ENCODE data around the gene MRPS6.

MRPS6 gene

DNA sequence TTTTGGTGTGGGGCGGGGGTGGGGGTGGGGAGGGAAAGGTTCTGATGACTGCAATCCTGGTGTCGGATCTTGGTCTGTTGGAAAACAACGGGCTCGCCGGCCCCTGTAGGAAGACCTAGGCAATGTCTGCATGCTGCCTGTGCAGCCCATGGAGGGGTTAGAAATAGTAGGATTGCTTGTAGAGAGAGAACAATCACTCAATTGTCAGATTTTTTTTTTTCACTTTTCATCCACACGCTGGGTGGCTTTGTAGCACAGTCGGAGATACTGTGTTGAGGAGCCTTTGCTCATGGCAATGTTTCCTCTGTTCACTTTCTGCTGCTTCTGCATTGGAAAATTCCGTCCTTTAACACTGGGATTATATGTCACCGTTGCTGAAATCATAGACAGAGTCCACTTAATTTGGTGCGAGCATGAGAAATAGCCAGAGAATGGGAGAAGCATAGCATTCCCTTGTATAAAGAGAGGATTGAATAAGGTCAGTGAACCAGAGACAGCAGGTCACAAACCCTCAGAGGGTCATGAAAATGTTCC is 107.5 kb downstream of the MRPS6 start:
- no peak for DNase-seq (ENCODE audit: low read depth)

GRCh38 chr21:34181431-34182039 is 108.2 kb downstream of the MRPS6 start:
- no peak for DNase-seq (ENCODE audit: low read depth)

DNA sequence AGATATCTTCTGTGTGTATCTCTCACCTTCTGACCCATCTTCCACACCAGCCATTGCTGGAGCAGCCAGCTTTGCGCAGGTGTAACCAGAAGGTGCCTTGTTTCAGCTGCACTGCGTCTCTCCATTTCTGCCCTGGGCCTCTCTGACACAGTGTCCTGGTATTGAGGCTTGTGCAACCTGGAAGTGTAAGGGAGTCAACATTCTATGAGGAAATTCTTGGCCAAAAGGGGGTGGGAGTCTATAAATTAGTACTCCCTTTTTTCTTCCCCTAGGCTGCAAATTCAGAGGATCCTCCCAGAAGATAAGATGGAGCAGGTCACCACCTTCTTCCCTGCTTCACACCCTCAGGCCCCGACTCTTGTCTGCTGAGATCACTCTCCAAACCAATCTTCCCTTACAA is 109.1 kb downstream of the MRPS6 start:
- DNase-seq (ENCODE audit: low read depth), result no peak

DNA sequence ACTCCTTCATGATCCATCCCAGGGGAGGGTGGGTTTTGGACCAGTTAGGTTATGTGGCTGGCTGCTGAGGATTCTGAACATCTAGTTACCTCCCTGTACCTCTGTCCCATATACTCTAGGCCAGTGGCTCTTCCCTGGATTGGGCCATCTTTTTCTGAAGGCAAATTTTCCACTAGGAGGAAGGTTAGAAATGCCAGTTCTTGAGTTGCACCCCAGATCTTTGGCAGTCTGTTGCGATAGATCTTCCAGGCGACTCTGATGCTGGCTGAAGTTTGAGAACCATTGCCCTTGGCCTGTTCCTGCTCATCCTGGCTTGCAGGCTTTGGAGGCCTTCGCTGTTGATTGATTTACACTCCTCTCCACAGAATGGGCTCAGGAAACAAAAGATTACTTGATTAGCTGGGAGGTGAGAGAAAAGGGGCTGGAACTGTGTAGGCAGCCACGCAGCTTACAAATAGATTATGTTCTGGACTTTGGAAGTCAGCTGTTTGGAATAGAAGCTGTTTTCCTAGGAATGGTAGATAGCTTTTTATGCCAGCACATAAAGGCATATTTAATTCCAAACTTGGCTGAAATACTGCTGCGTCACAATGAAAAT is 110.1 kb downstream of the MRPS6 start:
- no peak for DNase-seq (ENCODE audit: low read depth)

- no peak for DNase-seq (ENCODE audit: low read depth)
Observed at GRCh38 chr21:34184232-34184631, 110.9 kb downstream of the MRPS6 start.

DNA sequence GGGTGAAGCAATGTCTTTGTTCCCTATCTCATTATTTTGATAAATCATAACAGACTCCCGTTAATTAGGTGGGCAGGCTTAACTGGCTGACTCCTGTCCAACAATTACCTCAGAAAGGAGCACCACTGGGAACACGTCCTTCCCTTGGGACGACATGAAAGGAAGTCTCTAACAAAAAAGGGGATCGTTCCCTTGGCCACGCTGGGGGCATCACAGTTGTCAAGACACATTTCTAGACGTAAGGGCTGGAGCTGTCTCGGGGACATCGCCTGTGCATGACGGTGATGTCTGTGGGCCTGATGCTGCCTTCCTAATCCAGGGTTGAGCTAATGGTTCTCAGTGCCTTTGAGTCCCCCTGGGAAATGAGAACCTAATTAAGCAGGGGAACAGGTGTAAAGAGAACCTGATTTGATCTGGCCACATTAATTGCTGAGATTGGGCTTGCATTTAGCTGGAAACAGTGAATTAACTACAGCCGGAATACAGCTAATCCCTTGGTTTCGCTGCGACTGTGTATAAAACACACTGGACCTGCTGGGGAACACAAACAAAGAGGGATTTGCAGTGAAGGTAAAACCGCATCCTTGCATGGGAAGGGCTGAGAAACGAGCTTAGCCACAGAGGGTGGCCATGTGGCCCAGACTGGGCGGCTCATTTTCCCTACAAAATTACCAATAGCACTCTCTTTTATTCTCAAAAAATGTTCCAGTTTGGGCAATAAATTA is 111.8 kb downstream of the MRPS6 start:
- DNase-seq (ENCODE audit: low read depth), result no peak

DNA sequence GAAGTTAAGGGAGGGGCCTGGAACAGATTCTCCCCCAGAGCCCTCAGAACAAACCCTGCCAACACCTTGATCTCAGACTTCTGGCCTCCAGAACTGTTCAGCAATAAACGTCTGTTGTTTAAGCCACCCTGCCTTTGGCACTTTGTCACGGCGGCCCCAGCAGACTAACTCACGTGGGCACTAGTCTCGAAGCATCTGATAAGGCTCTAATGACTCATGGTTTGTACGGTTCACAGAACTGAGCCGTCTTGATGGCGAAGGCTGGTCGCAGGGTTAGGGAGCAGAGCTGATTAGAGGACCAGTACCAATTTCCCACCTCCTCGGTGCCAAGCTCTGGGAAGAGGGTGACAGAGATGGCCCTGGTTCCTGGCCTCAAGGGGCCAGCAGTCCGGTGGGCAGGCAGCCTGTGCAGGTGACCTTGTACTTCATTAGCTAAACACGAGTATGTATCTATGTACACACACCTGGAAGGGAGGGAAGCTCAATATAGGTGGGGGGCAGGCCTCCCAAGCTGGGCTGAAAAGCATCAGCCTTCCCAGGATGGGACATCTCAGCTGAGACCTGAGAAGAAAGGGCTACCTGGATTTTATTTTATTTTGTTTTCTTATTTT is 112.8 kb downstream of the MRPS6 start:
- DNase-seq (ENCODE audit: low read depth), result no peak

DNA sequence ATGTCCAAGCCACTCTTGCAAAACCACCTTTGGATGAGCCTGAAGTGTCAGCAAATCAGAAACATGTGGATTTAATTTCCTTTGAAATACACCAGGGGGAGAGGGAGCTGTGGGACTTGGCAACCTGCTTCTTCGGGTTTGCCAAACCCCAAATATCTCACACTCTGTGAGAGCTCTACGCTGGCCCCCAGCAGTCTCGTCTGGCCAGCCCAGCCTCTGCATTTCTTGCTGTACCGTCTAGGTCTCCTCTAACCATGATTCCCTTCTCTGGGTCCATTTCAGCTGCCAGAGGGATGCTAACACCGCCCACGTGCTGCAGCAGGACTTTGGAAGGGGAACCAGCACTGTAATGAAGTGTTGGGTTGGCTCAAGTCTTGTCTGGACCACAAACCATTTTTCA is 114.6 kb downstream of the MRPS6 start:
- peak; percentile 27 for DNase-seq (ENCODE audit: low read depth)

DNA sequence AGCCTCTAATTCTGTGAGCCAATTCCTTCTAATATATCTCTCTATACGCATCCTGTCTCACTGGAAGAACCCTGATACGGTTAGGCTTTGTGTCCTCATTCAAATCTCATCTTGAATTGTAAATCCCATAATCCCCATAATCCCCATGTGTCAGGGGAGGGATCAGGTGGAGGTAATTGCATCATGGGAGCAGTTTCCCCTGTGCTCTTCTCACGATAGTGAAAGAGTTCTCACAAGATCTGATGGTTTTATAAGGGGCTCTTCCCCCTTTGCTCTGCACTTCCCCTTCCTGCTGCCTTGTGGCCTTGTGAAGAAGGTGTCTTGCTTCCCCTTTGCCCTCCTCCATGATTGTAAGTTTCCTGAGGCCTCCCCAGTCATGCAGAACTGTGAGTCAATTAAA is 116.1 kb downstream of the MRPS6 start:
- DNase-seq (ENCODE audit: low read depth), result no peak

GRCh38 chr21:34190576-34191321 is 117.4 kb downstream of the MRPS6 start:
- DNase-seq (ENCODE audit: low read depth), result no peak

GRCh38 chr21:34191876-34192275 is 118.5 kb downstream of the MRPS6 start:
- no peak for DNase-seq (ENCODE audit: low read depth)
